ENCODE data around the gene PHTF2. TPM values are rescaled to one million over a fixed set of nuclear protein-coding genes. Genes with fewer than 3 reads are reported as not detected.

The PHTF2 gene
- total RNA-seq, 2 donors from 2014 or later, result 17.3 to 17.7 TPM

GRCh38 chr7:77788327-77788902, 10.2 kb upstream of the PHTF2 start:
- ATAC-seq (no peak), DNase-seq (no peak)
- intact Hi-C loops (cut with DNase I), result no loop called here

- no peak for DNase-seq
- intact Hi-C loops (cut with DNase I), result no loop called here
- ATAC-seq, result no peak
Measured at GRCh38 chr7:77791336-77791735, 7.2 kb upstream of the PHTF2 start.

- ATAC-seq (no peak), DNase-seq (no peak)
- intact Hi-C loops (cut with DNase I), result no loop called here
Measured at GRCh38 chr7:77791956-77792355, 6.6 kb upstream of the PHTF2 start.

GRCh38 chr7:77794000-77794399, 4.6 kb upstream of the PHTF2 start:
- intact Hi-C loops (cut with DNase I), result no loop called here
- DNase-seq (no peak), ATAC-seq (no peak)

GRCh38 chr7:77796109-77796508, 2.5 kb upstream of the PHTF2 start:
- no peak for DNase-seq

GRCh38 chr7:77796960-77797359, 1.6 kb upstream of the PHTF2 start:
- DNase-seq (no peak), ATAC-seq (no peak)
- intact Hi-C loops (cut with DNase I), result no loop called here

More at GRCh38 chr7:77796109-77796508, 2.5 kb upstream of the PHTF2 start:
- intact Hi-C loops (cut with DNase I), result no loop called here
- ATAC-seq, result no peak

- ATAC-seq (peak; percentile 9 to 38), DNase-seq (peak; percentile 54)
- intact Hi-C loops (cut with DNase I), result no loop called here
Measured at GRCh38 chr7:77797734-77798393, 709 bp upstream of the PHTF2 start.

GRCh38 chr7:77799078-77799964, 748 bp downstream of the PHTF2 start:
- DNase-seq, result peak; percentile 48
- peak; percentile 4 to 9 for ATAC-seq

GRCh38 chr7:77800158-77800557, 1.6 kb downstream of the PHTF2 start:
- DNase-seq (no peak), ATAC-seq (no peak)
- intact Hi-C loops (cut with DNase I), result no loop called here

More at GRCh38 chr7:77799078-77799964, 748 bp downstream of the PHTF2 start:
- intact Hi-C loops (cut with DNase I), result no loop called here

- ATAC-seq, result no peak
Measured at GRCh38 chr7:77800730-77801129, 2.2 kb downstream of the PHTF2 start.

GRCh38 chr7:77802557-77803405, 4.2 kb downstream of the PHTF2 start:
- DNase-seq, result no peak
- ATAC-seq, result no peak
- intact Hi-C loops (cut with DNase I), result no loop called here

More at GRCh38 chr7:77800730-77801129, 2.2 kb downstream of the PHTF2 start:
- DNase-seq, result no peak
- intact Hi-C loops (cut with DNase I), result no loop called here

GRCh38 chr7:77806425-77806824, 7.9 kb downstream of the PHTF2 start:
- ATAC-seq (no peak), DNase-seq (no peak)
- intact Hi-C loops (cut with DNase I), result no loop called here

- no peak for ATAC-seq
Measured at GRCh38 chr7:77808517-77808916, 9.9 kb downstream of the PHTF2 start.

GRCh38 chr7:77811516-77812289, 13.1 kb downstream of the PHTF2 start:
- intact Hi-C loops (cut with DNase I), result no loop called here
- no peak for ATAC-seq
- no peak for DNase-seq

More at GRCh38 chr7:77808517-77808916, 9.9 kb downstream of the PHTF2 start:
- no peak for DNase-seq
- intact Hi-C loops (cut with DNase I), result no loop called here

- ATAC-seq (peak in 1 of 2 donors; percentile 61), DNase-seq (no peak)
- intact Hi-C loops (cut with DNase I), result no loop called here
Measured at GRCh38 chr7:77812290-77812685, 13.7 kb downstream of the PHTF2 start.

GRCh38 chr7:77813180-77813579, 14.6 kb downstream of the PHTF2 start:
- DNase-seq, result no peak
- no peak for ATAC-seq
- intact Hi-C loops (cut with DNase I), result no loop called here

GRCh38 chr7:77819021-77819420, 20.4 kb downstream of the PHTF2 start:
- no peak for ATAC-seq
- intact Hi-C loops (cut with DNase I), result no loop called here

GRCh38 chr7:77820967-77821366, 22.4 kb downstream of the PHTF2 start:
- DNase-seq (no peak), ATAC-seq (no peak)
- intact Hi-C loops (cut with DNase I), result no loop called here

More at GRCh38 chr7:77819021-77819420, 20.4 kb downstream of the PHTF2 start:
- no peak for DNase-seq
